HepG2 (cell line): Measurements from ENCODE around the gene NBL1. TPM values are rescaled to one million over a fixed set of nuclear protein-coding genes. Genes with fewer than 3 reads are reported as not detected.

ENCODE experiments used
- ATAC-seq: fragments of 200-7000 bp; cut with Tn5 transposase; 3 replicates; pipeline ENCODE4 v1.9.1; 2020; ENCODE audit warnings: mild to moderate bottlenecking, moderate library complexity
- BruUV-seq: library from RNA; stranded (reverse); fragments of 400-500 nt; replicated peaks from 2 replicates; lab custom pipeline; 2021; lab: Mats Ljungman, UMichigan
- CTCF ChIA-PET: fragments of 300-600 bp; formaldehyde crosslinking; extraction: SDS; loops from one replicate; lab custom pipeline; 2021; ENCODE audit warnings: low total read pairs, inconsistent platforms, low intra/inter-chr PET ratio; lab: Yijun Ruan, JAX
- POLR2A ChIA-PET: fragments of 350-600 bp; sonication (Branson Sonifier 250); formaldehyde crosslinking; loops from one replicate; lab custom pipeline; 2020; ENCODE audit warnings: antibody characterized with exemption, inconsistent platforms; lab: Yijun Ruan, JAX
- DNase-seq: peaks from one replicate; pipeline ENCODE4 v3.0.0-alpha.2; 2015; ENCODE audit warnings: low spot score
- FAIRE-seq: peaks from 3 replicates; lab custom pipeline; 2011; peaks lifted over from hg19 to GRCh38; lab: Jason Lieb, UNC
- H2AFZ ChIP-seq: one replicate; pipeline ENCODE4 v1.6.1; 2011; ENCODE audit warnings: low read length, inconsistent platforms
- H3K27ac ChIP-seq: fragments of 300-600 bp; 3 replicates; pipeline ENCODE4 v1.8.0; 2011; ENCODE audit warnings: mixed run types, mild to moderate bottlenecking, mixed read lengths, low read length, inconsistent platforms; ENCODE audit not compliant: insufficient read depth; ENCODE audit errors: extremely low read length
- H3K27me3 ChIP-seq, 2 experiments: fragments of 200-600 bp in 1 of 2; 2 replicates in 1 of 2; 3 replicates in 1 of 2; pipeline versions ENCODE4 v1.6.0 to v1.8.0; 2011; ENCODE audit warnings: low read length in 2 of 2, mild to moderate bottlenecking in 2 of 2, moderate library complexity in 2 of 2, inconsistent platforms in 1 of 2; ENCODE audit not compliant: insufficient read depth in 2 of 2, control insufficient read depth in 1 of 2
- H3K36me3 ChIP-seq, 2 experiments: fragments of 200-600 bp in 1 of 2; replicated peaks in 1 of 2; 2 replicates in 1 of 2; 3 replicates in 1 of 2; pipeline versions ENCODE4 v1.5.1 to v1.8.0; 2011; ENCODE audit warnings: low read length in 2 of 2, inconsistent platforms in 1 of 2; ENCODE audit not compliant: insufficient read depth in 2 of 2, control insufficient read depth in 1 of 2
- H3K4me1 ChIP-seq: 2 replicates; pipeline ENCODE4 v1.5.1; 2012; ENCODE audit warnings: low read length, inconsistent platforms; ENCODE audit not compliant: insufficient read depth
- H3K4me2 ChIP-seq: 2 replicates; pipeline ENCODE4 v1.6.0; 2011; ENCODE audit warnings: low read depth, low read length, inconsistent platforms
- H3K4me3 ChIP-seq, 3 experiments: fragments of 200-600 bp in 1 of 3; sonication (generic), shearing (Covaris generic) in 1 of 3; replicated peaks in 1 of 3; 2 replicates each; pipeline ENCODE4 v1.5.1; 2011 to 2016; ENCODE audit warnings: low read length in 3 of 3, inconsistent platforms in 2 of 3, low read depth in 2 of 3, mild to moderate bottlenecking in 2 of 3, control low read depth in 1 of 3, mixed read lengths in 1 of 3; ENCODE audit not compliant: insufficient read depth in 1 of 3
- H3K79me2 ChIP-seq: one replicate; pipeline ENCODE4 v1.6.1; 2011; ENCODE audit warnings: low read length, inconsistent platforms; ENCODE audit not compliant: insufficient read depth
- H3K9ac ChIP-seq: 2 replicates; pipeline ENCODE4 v1.6.0; 2011; ENCODE audit warnings: mild to moderate bottlenecking, low read depth, low read length, inconsistent platforms; ENCODE audit not compliant: insufficient read depth
- H3K9me3 ChIP-seq: 2 replicates; pipeline ENCODE4 v1.5.1; 2012; ENCODE audit warnings: mild to moderate bottlenecking, low read length
- H4K20me1 ChIP-seq: 2 replicates; pipeline ENCODE4 v1.6.0; 2011; ENCODE audit warnings: inconsistent platforms, mild to moderate bottlenecking, low read length, moderate library complexity; ENCODE audit not compliant: insufficient read depth
- HDAC1 ChIP-seq: sonication (generic); formaldehyde crosslinking; IDR thresholded peaks from 2 replicates; pipeline ENCODE4 v1.5.1; 2020; ENCODE audit warnings: mild to moderate bottlenecking, missing genetic modification reagents
- PCBP2 ChIP-seq: fragments of 200-400 bp; formaldehyde crosslinking; optimal IDR thresholded peaks from 2 replicates; pipeline ENCODE3; 2018; ENCODE audit warnings: low read length, low read depth; ENCODE audit not compliant: poor library complexity, severe bottlenecking
- TBX3 ChIP-seq: fragments of 450-650 bp; IDR thresholded peaks from 2 replicates; pipeline ENCODE4 v1.6.1; 2017; ENCODE audit warnings: antibody characterized with exemption, mild to moderate bottlenecking, inconsistent platforms, borderline replicate concordance
- TCF12 ChIP-seq, 2 experiments: fragments of 450-650 bp in 1 of 2; sonication (generic) in 1 of 2; formaldehyde crosslinking in 1 of 2; IDR thresholded peaks; 2 replicates each; pipeline versions ENCODE4 v1.6.1 to v1.8.0; 2017 to 2022; ENCODE audit warnings: antibody characterized with exemption in 1 of 2, mild to moderate bottlenecking in 1 of 2, missing genetic modification reagents in 1 of 2, moderate library complexity in 1 of 2
- ZFP1 ChIP-seq: IDR thresholded peaks from 2 replicates; pipeline ENCODE4 v1.6.1; 2016
- ZNF264 ChIP-seq: sonication (generic); formaldehyde crosslinking; IDR thresholded peaks from 2 replicates; pipeline ENCODE4 v1.4.0; 2020; ENCODE audit warnings: missing genetic modification reagents
- ZNF441 ChIP-seq: sonication (generic); formaldehyde crosslinking; IDR thresholded peaks from 2 replicates; pipeline ENCODE4 v1.7.0; 2021; ENCODE audit warnings: missing genetic modification reagents, borderline replicate concordance
- ZNF678 ChIP-seq: sonication (generic); formaldehyde crosslinking; IDR thresholded peaks from 2 replicates; pipeline ENCODE4 v1.4.0; 2020; ENCODE audit warnings: mild to moderate bottlenecking, missing genetic modification reagents
- WGBS: methylation state at CpG from one replicate; pipeline ENCODE4 v1.1.6; 2017; ENCODE audit warnings: low lambda C conversion rate; 5-methylcytosine and 5-hydroxymethylcytosine counted together
- in situ Hi-C: cut with HindIII; loops from 2 replicates; pipeline ENCODE4 v1.10.0; 2017; ENCODE audit warnings: low pct_unique_long_range_greater_than_20kb; ENCODE audit not compliant: extremely low pct_ligation_motif_present
- intact Hi-C: fragments of 100-400 bp; cut with micrococcal nuclease; formaldehyde crosslinking; loops from one replicate; pipeline ENCODE4 v1.10.0; 2022; ENCODE audit not compliant: unreplicated experiment
- polyA plus RNA-seq, 8 experiments: library from polyadenylated mRNA; depleted of rRNA in 3 of 8; stranded (reverse) in 7 of 8; unstranded in 1 of 8; fragments of >200 nt; fragmentation: Illumina TruSeq in 4 of 8; extraction: Trizol in 4 of 8; gene quantifications; 2 replicates each; pipeline versions ENCODE4 v1.2.1 to v1.2.3, GENCODE V29; 2011 to 2016; ENCODE audit warnings: low read depth in 4 of 8, missing spikeins in 1 of 8, mixed read lengths in 1 of 8; ENCODE audit not compliant: insufficient read depth in 1 of 8
- total RNA-seq, 5 experiments: library from RNA; depleted of rRNA; stranded (reverse); fragments of >200 nt; fragmentation: Illumina TruSeq; extraction: Trizol; gene quantifications; 2 replicates each; pipeline ENCODE4 v1.2.3, GENCODE V29; 2016; ENCODE audit warnings: low read depth in 1 of 5
- TF ChIP-seq, protein P1 (sequence below): sonication (generic); formaldehyde crosslinking; IDR thresholded peaks from 2 replicates; pipeline ENCODE4 v1.4.0; 2020; ENCODE audit warnings: missing genetic modification reagents
- TF ChIP-seq, protein P2 (sequence below): sonication (generic); formaldehyde crosslinking; IDR thresholded peaks from 2 replicates; pipeline ENCODE4 v1.5.0; 2020; ENCODE audit warnings: mild to moderate bottlenecking, missing genetic modification reagents
- TF ChIP-seq, protein P3 (sequence below): sonication (generic); formaldehyde crosslinking; IDR thresholded peaks from 2 replicates; pipeline ENCODE4 v1.8.0; 2022; ENCODE audit warnings: mild to moderate bottlenecking, missing genetic modification reagents, borderline replicate concordance

The NBL1 gene
- total and polyA plus RNA-seq, 2 of the 13 experiments (the other 11 are each of a cell fraction or from before 2014, with no cell fraction given) = 2.7 to 13.8 TPM

DNA sequence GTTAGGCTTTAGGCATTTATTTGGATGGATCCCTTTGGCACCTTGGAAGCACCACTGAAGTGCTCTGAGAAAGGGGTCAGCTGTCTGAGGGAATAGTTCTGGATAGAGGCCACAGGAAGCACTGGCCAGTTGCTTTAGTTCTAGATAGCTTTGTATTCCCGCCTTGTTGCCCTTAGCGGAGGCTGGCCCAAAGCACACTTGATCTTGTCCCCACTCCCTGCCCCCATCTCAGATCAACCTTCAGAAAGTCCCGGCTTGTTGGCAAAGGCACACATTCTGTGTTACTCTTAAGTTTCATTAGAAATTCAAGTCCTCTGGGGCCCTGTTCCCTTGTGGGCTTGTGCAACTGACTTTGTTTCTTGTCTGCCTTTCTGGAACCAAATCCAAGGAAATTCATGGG lies 15.2 kb upstream of the NBL1 start:
- in situ Hi-C loops = no loop called here
- Histone ChIP-seq H3K9me3 (no peaks in the 10 kb centered on the region), H3K4me1 (peaks cover 2% of the 10 kb centered on the region), H3K36me3 (peaks cover 9 to 28% of the 10 kb centered on the region in 2 experiments; a peak in 4 of 5 replicates), H3K27ac (no peak overlapping the region), H2AFZ (no peak overlapping the region), H3K9ac (no peak overlapping the region), H4K20me1 (no peaks in the 10 kb centered on the region), H3K27me3 (no peaks in the 10 kb centered on the region; a peak in 1 of 5 replicates), H3K4me2 (no peak overlapping the region), H3K4me3 (no peak overlapping the region), H3K79me2 (no peaks in the 10 kb centered on the region)
- BruUV-seq = no TSS peak
- POLR2A ChIA-PET = interaction anchor here (0.6 to 0.7 kb wide), 2 partner anchors 11 to 128 kb away, joined by 3 read pairs; no protein-coding TSS in a partner anchor
- DNase-seq = no peak
- WGBS = 90% methylated on average over 3 of the region's 3 CpGs
- no peak for ATAC-seq
- CTCF ChIA-PET = no interaction called here
- intact Hi-C loops = no loop called here
- TF ChIP-seq PCBP2 = no peak
- no peak for TF ChIP-seq ZFP1
- no peak for TF ChIP-seq HDAC1 (CRISPR knock-in tag)
- no peak for TF ChIP-seq ZNF678
- TF ChIP-seq, protein P1, sequence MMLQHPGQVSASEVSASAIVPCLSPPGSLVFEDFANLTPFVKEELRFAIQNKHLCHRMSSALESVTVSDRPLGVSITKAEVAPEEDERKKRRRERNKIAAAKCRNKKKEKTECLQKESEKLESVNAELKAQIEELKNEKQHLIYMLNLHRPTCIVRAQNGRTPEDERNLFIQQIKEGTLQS (CRISPR knock-in tag) = no peak
- TF ChIP-seq, protein P2, sequence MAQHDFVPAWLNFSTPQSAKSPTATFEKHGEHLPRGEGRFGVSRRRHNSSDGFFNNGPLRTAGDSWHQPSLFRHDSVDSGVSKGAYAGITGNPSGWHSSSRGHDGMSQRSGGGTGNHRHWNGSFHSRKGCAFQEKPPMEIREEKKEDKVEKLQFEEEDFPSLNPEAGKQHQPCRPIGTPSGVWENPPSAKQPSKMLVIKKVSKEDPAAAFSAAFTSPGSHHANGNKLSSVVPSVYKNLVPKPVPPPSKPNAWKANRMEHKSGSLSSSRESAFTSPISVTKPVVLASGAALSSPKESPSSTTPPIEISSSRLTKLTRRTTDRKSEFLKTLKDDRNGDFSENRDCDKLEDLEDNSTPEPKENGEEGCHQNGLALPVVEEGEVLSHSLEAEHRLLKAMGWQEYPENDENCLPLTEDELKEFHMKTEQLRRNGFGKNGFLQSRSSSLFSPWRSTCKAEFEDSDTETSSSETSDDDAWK = no peak
- no peak for TF ChIP-seq ZNF264 (CRISPR knock-in tag)
- no peak for TF ChIP-seq TBX3
- no peak for TF ChIP-seq ZNF441 (CRISPR knock-in tag)
- TF ChIP-seq, protein P3, sequence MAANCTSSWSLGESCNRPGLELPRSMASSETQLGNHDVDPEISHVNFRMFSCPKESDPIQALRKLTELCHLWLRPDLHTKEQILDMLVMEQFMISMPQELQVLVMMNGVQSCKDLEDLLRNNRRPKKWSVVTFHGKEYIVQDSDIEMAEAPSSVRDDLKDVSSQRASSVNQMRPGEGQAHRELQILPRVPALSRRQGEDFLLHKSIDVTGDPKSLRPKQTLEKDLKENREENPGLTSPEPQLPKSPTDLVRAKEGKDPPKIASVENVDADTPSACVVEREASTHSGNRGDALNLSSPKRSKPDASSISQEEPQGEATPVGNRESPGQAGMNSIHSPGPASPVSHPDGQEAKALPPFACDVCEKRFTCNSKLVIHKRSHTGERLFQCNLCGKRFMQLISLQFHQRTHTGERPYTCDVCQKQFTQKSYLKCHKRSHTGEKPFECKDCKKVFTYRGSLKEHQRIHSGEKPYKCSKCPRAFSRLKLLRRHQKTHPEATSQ = no peak
- no peak for TF ChIP-seq TCF12 (IDR thresholded peaks at IDR 0.05)
- TF ChIP-seq TCF12 (CRISPR knock-in tag; IDR thresholded peaks at IDR 0.05) = no peak
- FAIRE-seq = no peak
